GM21526 (cell line): ENCODE measurements around the gene BAZ1A.
"Not testable (repeated sequence)": the region's sequence is repeated elsewhere in the genome, so short reads cannot be mapped to it uniquely, and the experiment has no call there.

Source experiments
- ATAC-seq: cut with Tn5 transposase; IDR thresholded peaks from one replicate; pipeline ENCODE4 v1.9.1; 2021; ENCODE audit warnings: moderate library complexity; ENCODE audit not compliant: unreplicated experiment, low FRiP score

The BAZ1A gene

GRCh38 chr14:34792598-34792997 lies 82.6 kb downstream of the BAZ1A start:
- ATAC-seq, result no peak

DNA sequence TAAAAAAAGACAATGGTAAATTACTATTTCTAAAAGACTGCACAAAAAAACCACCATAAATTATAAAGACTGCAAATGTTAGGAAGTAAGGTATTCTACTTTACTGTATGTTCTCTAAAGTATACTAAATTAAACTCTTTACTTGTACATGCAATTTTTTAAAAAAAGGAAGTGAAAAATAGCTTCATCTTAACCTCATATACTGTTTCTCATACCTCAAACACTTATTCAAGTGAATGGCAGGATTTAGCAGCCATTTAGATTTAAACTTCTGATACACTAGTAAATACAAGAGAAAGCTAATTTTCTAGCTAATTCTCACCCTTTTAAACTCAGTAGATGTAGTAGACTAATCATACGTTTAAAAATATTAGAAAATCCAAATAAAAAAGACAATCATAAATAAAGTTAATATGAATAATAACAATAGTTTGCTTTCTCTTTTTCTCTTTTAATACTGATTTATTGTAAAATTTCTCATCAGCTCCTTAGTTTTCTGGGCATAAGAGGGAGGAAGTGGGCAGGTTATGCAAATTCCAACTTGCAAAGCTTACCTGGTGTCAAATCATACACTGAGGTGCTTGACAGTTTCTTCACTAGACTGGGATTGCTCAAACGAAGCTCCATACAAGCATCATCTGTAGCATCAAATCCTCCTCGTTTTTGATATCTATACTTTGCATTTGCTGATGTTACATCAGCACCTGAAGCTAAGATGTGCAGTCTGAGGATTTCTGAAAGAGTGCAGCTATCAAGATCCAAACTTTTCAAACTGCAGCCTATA lies 89.7 kb downstream of the BAZ1A start:
- no peak for ATAC-seq

- no peak for ATAC-seq
These were observed 93.1 kb downstream of the BAZ1A start for GRCh38 chr14:34782031-34782430.

DNA sequence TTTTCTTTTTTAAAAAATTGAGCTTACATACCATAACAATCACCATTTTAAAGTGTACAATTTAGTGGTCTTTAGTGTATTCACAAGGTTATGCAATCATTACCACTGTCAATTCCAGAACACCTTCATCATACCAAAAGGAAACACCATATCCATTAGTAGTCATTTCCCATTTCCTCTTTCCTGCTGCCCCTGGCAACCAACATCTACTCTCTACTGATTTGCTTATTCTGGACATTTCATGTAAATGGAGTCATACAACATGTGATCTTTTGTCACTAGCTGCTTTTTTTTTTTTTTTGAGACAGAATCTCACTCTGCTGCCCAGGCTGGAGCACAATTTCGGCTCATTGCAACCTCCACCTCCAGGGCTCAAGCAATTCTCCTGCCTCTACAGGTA lies 93.9 kb downstream of the BAZ1A start:
- ATAC-seq, result no peak

- no peak for ATAC-seq
These were observed 94.5 kb downstream of the BAZ1A start for GRCh38 chr14:34780646-34781045.

- ATAC-seq, result no peak
These were observed 96.4 kb downstream of the BAZ1A start for GRCh38 chr14:34778744-34779143.

- no peak for ATAC-seq
These were observed 98.5 kb downstream of the BAZ1A start for GRCh38 chr14:34776611-34777010.

GRCh38 chr14:34775922-34776321 lies 99.2 kb downstream of the BAZ1A start:
- no peak for ATAC-seq

DNA sequence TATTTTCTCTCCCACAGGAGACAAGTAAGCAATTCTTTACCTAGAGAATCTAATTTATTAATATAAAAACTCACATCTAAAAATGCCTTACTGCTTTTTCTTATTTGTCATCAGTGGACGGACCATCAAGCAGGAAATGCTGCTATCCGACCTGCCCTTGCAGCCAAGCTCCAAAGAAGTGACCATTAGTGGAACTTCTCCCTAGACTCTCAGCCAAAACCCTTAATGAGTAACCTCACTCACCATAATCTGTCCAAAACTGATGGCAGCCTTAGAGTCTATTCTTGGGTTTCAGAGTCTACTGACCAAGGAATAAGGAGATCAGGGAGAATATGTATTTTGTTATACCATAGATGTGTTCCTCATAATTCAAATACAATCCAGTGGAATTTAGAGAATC lies 99.8 kb downstream of the BAZ1A start:
- ATAC-seq, result no peak

GRCh38 chr14:34770901-34771300 lies 104.3 kb downstream of the BAZ1A start:
- ATAC-seq, result no peak

GRCh38 chr14:34766606-34767005 lies 108.6 kb downstream of the BAZ1A start:
- no peak for ATAC-seq

- no peak for ATAC-seq
These were observed 109.1 kb downstream of the BAZ1A start for GRCh38 chr14:34766060-34766459.

GRCh38 chr14:34755215-34755614 lies 119.9 kb downstream of the BAZ1A start:
- ATAC-seq, result no peak

DNA sequence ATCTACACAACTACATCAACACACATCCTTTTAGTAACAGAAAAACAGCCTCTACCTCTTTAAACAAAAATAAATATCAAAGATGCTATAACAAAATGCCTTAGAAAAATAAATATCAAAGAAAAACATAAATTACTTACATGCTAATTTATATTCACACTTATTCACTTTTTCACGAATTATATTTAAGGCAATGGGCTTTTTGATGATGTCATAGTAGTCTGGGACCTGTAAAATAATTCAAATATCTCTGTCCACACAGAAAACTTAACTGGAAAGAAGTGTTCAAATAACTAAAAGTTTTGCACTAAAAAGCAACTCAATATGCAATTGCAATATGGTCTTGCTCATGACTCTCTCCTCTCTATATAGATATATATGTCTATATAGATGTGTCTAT lies 120.5 kb downstream of the BAZ1A start:
- no peak for ATAC-seq

DNA sequence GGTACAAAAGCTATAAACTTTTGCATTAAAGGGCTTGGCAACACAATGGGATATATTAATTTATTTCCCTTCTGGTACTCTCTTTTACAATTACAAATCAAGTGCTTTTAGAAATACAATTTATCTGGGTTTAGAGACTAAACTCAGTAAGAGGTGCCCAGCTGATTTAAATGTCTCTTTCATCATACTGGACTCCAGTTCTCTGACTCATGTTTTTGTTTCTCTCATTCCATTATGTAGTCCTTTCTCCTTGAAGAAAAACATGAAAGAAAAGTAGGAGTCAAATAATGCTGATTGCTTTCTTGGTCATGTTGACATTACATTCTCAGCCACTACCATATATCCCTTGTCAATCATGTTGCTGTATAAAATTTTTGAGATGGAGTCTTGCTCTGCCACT lies 124.5 kb downstream of the BAZ1A start:
- ATAC-seq, result no peak

- no peak for ATAC-seq
These were observed 124.9 kb downstream of the BAZ1A start for GRCh38 chr14:34750233-34750632.

GRCh38 chr14:34749408-34749807 lies 125.8 kb downstream of the BAZ1A start:
- ATAC-seq, result no peak

GRCh38 chr14:34742270-34743115 lies 132.7 kb downstream of the BAZ1A start:
- ATAC-seq, result no peak

- ATAC-seq, result no peak
These were observed 133.3 kb downstream of the BAZ1A start for GRCh38 chr14:34741840-34742239.

GRCh38 chr14:34740139-34740538 lies 135.0 kb downstream of the BAZ1A start:
- ATAC-seq, result not testable (repeated sequence)

DNA sequence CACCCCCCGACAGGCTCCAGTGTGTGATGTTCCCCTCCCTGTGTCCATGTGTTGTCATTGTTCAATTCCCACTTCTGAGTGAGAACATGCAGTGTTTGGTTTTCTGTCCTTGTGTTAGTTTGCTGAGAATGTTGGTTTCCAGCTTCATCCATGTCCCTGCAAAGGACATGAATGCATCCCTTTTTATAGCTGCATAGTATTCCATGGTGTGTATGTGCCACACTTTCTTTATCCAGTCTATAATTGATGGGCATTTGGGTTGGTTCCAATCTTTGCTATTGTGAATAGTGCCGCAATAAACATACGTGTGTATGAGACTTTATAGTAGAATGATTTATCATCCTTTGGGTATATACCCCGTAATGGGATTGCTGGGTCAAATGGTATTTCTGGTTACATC lies 138.1 kb downstream of the BAZ1A start:
- not testable (repeated sequence) for ATAC-seq

- ATAC-seq, result no peak
These were observed 141.9 kb downstream of the BAZ1A start for GRCh38 chr14:34733245-34733644.
